Left colon (tissue), 2 donors: ENCODE results near the gene CENPL. TPM values are rescaled to one million over a fixed set of nuclear protein-coding genes. Genes with fewer than 3 reads are reported as not detected.
"Not testable (repeated sequence)": the region's sequence is repeated elsewhere in the genome, so short reads cannot be mapped to it uniquely, and the experiment has no call there.

Source experiments
- ATAC-seq: fragments of 200-7000 bp; cut with Tn5 transposase; one replicate; pipeline ENCODE4 v1.9.1; 2020; ENCODE audit warnings: mild to moderate bottlenecking, moderate library complexity
- DNase-seq, 2 donors: peaks; one replicate each; pipeline ENCODE4 v3.0.0-alpha.2; 2020
- intact Hi-C, 2 donors: fragments of 100-400 bp; cut with DNase I in 1 of 2; cut with micrococcal nuclease in 1 of 2; formaldehyde crosslinking; loops; one replicate each; pipeline versions ENCODE4 v1.11.2 to v1.14.0; 2022; cut with DNase I, micrococcal nuclease
- long read RNA-seq: library from polyadenylated mRNA; unstranded; transcript quantifications from one replicate; pipeline ENCODE4 v2.0.0, GENCODE V29; 2021
- total RNA-seq, 2 donors: library from RNA; stranded (reverse); fragmentation: NEBNext Ultra II Directional; extraction: Animal tissue kit (Norgen Biotek cat#: 25700); gene quantifications; one replicate each; pipeline ENCODE4 v1.2.1, GENCODE V29; 2021
- donor health status: DM: no; HTN: no; CAD: no.
- donor health status: DM: yes; HTN: yes; CAD: no.

CENPL gene, protein sequence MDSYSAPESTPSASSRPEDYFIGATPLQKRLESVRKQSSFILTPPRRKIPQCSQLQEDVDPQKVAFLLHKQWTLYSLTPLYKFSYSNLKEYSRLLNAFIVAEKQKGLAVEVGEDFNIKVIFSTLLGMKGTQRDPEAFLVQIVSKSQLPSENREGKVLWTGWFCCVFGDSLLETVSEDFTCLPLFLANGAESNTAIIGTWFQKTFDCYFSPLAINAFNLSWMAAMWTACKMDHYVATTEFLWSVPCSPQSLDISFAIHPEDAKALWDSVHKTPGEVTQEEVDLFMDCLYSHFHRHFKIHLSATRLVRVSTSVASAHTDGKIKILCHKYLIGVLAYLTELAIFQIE
- 1 to 10 TPM; 3.2 to 6.8 TPM for total RNA-seq
- long read RNA-seq, partial matches to known transcripts: 1 of 6 reads
- long read RNA-seq, other reads (novel, unspliced or antisense): 4 of 6 reads

DNA sequence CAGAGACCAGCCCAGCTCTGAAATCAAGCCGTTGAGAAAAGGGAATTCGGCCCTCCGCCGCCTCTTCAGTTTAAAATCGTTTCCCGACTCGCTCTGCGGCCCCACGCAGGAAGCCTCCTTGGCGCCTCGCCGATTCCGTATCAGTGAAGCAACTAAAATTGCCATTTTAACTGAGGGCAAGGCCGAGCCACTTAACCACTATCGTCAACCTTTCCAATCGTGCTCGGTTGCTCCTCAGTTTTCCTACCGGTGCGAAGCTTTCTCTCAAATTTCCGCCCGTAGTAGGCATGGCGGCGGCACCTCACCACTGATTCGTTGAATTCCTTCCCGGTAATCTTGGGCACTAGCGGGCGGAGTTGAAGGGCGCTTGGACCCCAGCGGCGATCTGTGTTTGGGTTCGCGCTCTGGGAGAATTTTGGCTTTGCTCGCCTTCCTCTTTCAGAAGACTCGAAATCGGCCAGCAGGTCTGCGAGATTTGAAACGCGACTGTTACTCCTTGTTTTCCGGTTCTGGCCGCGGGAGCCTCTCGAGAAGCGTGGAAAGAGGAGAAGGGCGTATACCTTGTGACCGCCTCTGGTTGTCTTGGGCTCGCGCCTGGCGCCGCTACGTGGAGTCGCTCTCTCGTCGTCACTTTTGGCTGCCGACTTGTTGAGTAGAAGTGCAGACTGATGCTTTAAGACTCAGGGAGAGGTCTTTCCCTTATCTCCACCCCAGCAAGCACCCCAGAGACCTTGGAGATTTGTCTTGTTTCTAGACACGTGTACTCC is at the start of gene CENPL, which contains the start of gene DARS2:
TSS of gene CENPL (minus strand) at position 569 of the 767 bp plus-strand sequence. CDS start 13,584 bp downstream, outside the sequence.
TSS of gene DARS2 (plus strand) at position 359 of the 767 bp plus-strand sequence. CDS start 557 bp downstream, outside the sequence.
- intact Hi-C loops: loop anchor here in 1 of 2 donors (5.0 kb wide), 1 partner anchor 407 kb away; no protein-coding TSS in a partner anchor
- peak; percentile 96 to 97 for DNase-seq
- peak; percentile 95 for ATAC-seq

DNA sequence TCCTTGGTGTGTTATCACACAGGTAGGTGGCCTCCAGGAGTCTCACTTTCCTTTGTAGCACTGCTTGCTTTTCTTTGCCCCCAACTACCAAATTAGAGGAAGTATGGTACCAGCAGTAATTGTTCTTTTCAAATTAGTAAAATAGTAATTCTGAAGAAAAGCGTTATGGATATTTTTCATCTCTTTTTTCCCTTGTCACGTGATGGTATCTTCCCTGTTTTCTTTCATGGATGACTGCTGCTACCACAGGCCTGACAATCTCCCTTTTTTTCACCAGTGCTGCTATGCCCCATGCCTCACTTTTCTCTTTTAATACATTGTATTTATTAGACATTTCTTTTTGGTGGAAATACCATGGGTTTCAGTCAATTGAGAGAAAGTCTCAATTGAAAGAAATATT is 46.8 kb upstream of the CENPL start:
- no peak for DNase-seq
- intact Hi-C loops: no loop called here
- ATAC-seq: no peak

DNA sequence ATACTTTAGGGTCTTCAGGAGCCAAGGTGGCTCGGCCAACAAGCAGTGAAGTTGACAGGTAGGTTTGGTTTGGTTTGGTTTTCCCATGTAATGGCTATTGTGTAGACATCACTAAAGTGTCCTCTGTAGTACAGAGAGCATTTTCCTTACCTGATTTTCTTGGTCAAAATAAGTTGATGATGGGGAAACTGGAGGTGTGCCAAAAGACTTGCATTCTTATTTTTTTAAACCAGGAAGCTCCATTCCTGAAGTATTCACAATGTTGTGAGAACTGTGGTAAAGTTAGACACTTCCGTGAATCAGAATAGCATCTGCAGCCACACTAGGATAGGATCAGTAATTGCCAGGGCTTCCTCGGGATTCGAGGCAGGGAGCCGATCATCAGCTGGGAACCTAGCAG is 46.4 kb upstream of the CENPL start:
- no peak for ATAC-seq
- no peak for DNase-seq
- intact Hi-C loops: no loop called here

DNA sequence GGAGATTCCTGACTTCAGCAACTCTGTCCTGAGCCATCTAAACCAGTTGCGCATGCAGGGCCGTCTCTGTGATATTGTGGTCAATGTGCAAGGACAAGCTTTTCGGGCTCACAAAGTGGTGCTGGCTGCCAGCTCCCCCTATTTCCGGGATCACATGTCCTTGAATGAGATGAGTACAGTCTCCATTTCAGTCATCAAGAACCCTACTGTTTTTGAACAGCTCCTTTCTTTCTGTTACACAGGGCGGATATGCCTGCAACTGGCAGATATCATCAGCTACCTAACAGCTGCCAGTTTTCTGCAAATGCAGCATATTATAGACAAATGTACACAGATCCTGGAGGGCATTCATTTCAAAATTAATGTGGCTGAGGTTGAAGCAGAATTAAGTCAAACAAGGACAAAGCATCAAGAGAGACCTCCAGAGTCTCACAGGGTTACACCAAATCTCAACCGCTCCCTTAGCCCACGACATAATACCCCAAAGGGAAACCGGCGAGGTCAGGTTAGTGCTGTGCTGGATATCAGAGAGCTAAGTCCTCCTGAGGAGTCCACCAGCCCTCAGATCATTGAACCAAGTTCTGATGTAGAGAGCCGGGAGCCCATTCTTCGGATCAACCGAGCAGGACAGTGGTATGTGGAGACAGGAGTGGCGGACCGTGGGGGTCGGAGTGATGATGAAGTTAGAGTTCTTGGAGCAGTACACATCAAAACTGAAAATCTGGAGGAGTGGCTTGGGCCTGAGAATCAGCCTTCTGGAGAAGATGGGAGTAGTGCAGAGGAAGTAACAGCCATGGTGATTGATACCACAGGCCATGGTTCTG is 45.8 kb upstream of the CENPL start:
- intact Hi-C loops: no loop called here
- ATAC-seq (no peak), DNase-seq (peak; percentile 49 to 52)

DNA sequence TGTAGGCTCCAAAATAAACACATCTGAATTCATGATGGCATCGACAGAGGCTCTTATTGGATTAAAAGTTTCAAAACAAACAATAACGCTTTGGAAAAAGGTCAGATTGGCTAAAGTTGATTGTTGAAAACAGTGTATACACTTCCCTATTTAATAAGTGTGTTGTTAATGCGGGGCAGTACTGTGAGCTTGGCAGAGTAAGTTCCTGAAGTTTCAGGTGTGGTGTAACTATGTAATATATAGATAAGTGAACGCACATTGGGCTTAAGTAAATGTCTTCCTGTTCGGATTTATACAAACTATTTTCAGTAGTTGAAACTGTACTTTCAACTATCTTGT is 44.3 kb upstream of the CENPL start:
- ATAC-seq (peak; percentile 16), DNase-seq (no peak)
- intact Hi-C loops: no loop called here

DNA sequence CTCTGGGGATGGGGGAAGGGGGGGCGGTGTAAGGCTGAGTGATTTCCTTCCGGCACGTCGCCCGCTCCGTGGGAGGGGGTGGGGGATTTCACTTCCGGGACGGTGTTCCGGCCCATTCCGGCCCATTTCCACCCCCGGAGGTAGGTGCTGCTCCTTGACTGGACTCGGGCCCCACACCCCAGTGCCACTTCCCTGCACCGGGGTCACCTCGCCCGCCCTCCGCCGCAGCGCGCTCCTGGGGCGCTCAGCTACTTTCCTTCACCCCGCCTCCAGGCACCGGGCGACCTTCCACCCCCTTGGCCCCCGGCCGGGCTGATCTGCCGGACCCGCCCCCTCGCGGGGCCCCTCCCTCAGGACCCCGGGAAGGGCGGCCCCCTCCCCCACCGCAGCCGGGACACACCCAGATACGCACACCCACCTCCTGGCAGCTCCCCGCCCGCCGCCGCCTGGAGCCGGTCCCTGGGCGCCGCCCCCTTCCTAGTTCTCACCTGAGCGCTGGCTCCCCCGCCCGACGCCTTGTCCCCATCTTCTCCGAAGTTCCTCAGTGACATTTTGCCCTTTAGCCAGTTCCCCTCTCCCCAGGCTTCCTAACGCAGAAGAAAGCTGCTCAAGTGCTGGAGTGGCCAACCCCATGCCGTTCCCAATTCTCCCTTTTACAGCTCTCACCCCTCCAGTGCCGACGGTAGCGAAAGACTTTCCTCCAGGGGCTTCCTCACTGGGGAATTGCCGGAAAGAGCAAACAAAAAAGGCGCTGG is 43.8 kb upstream of the CENPL start, which contains the start of gene ZBTB37:
TSS of gene ZBTB37 (plus strand) at position 115 of the 755 bp plus-strand sequence. CDS start 1,846 bp downstream, outside the sequence.
- DNase-seq (peak; percentile 96 to 97), ATAC-seq (peak; percentile 82)
- intact Hi-C loops: no loop called here

DNA sequence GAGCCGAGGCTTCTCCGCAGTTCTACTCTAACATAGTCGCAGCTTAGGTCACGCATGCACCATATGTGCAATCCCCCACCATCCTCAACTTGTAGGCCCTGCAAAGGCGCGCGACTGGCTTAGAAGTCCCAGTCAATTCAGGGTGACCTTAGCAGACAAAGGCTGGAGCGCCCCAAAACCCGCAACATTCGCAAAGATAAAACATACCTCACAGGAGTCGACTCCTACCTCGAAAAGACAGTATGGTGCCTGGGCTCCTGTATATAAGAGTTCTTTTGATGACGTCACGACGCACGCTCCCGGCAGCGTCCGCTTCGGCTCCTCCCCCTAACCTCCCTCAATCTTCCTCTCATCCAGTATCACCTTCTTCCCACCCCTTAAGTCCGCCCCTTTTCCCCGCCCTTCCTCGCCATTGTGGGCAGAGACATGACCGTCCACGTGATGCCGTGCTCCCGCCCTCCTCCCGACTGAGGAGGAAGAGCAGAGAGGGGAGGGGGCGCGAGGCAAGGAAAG is 43.1 kb upstream of the CENPL start, which contains the start of gene GAS5:
TSS of gene GAS5 (minus strand) at position 237 of the 513 bp plus-strand sequence.
- ATAC-seq (peak; percentile 83), DNase-seq (peak; percentile 99 to 100)
- intact Hi-C loops: no loop called here

DNA sequence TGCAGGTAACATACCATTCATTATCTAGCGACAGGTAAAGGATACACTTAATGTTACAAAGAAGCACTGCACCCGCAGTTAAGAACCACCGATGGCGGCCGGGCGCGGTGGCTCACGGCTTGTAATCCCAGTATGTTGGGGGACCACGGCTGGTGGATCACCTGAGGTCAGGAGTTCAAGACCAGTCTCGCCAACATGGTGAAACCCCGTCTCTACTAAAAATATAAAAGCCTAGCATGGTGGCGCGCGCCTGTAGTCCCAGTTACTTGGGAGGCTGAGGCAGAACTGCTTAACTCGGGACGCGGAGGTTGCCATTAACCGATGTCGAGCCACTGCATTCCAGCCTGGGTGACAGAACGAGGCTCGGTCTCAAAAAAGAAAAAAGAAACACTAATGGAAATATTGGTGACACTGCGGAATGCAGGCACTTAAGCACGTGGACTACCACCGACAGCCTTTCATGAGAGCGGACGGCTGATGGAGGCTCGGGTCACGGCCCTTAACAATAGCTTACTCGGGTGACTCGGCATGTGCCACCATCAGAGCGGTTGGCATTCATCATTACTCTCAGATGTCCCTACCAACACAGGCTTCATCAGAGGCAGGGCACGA is 42.6 kb upstream of the CENPL start:
- DNase-seq: peak in 1 of 2 donors; percentile 48
- peak; percentile 1 for ATAC-seq
- intact Hi-C loops: no loop called here

DNA sequence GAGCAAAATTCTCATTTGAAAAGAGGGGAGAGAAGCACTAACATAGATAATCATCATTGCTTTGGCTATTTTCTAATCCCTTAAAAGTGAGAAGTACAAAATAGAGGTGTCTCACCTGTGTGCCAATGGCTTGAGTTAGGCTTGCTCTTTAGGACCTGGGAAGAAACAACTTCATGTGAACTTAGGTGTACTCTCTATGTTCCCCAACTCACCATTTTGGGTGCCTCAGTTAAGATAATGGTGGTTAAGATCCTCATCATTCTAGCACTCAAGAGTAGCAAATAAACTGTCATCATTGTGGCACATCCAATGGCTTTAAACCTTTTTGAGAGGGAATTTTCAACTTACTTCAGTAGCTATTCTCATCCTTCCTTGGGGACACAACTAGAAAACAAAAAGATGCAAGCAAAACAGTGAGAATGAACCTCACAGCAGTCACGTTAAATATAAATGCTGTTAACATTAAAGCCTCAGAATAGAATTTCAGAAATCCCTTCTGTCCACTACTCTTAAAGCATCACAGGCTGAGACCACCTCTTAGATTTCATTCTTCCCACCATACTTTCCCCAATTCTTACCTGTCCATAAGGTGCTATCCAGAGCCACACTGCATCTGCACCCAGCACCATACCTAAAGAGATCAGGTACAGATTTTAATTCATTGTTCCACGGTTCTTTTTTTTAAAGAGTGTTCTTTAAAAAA is 41.9 kb upstream of the CENPL start:
- intact Hi-C loops: no loop called here
- no peak for DNase-seq
- ATAC-seq: no peak

DNA sequence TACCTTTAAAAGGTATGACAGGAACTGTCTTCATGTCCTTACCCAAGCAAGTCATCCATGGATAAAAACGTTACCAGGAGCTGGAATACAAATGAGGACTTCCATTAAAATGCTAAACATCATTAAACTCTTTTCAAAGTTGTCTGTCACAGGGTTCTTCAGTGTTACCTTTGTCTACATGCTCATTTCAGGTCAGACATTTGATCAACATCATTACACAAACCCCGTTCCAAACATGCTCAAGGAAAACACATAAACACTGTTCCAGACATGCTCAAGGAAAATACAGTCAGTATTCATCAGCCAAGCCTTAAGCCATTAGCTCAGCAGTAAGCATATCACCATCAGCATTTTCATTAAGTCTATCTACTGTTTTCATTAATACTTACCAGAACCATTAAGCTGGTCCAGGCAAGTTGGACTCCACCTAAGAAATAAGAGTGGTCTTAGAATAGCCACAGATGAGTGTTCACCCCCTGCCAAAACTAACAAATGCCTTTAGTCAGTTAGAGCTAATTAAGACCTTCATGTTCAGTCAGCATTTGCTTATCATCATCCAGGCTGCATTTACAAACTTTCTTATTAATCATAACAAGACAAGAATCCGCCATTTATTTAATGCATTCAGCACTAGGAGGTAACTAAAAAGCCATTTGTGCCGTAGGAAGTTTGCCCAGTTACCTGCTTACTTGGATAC is 40.9 kb upstream of the CENPL start:
- intact Hi-C loops: no loop called here
- no peak for ATAC-seq
- DNase-seq: no peak

DNA sequence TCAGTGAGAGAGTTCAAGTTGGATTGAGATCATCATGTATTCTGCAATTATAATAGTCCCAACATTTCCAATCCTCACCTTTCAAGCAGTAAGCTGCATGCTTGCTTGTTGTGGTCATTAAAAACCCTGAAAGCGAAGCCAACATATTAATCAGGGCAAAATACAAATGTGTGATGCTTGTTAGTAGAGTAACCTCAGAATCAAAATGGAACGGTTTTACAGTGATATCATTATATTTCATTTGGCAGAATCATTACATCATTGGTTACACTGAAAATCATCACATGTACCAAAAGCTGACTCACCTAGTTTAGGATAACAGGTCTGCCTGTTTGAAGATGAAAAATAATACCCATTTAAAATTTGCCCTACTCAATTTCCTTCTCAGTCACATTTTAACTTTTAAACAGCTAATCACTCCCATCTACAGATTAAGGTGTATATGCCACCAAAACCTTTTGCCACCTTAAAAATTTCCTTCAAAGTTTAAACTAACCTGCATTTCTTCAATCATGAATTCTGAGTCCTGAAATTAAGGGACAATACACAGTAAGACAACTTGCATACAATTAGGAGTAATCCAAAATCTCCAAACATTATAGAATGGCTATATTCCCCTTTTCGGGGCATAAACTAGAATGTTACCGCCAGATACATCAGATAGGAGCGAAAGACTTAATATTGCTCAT is 39.6 kb upstream of the CENPL start:
- ATAC-seq: no peak
- intact Hi-C loops: no loop called here
- no peak for DNase-seq

DNA sequence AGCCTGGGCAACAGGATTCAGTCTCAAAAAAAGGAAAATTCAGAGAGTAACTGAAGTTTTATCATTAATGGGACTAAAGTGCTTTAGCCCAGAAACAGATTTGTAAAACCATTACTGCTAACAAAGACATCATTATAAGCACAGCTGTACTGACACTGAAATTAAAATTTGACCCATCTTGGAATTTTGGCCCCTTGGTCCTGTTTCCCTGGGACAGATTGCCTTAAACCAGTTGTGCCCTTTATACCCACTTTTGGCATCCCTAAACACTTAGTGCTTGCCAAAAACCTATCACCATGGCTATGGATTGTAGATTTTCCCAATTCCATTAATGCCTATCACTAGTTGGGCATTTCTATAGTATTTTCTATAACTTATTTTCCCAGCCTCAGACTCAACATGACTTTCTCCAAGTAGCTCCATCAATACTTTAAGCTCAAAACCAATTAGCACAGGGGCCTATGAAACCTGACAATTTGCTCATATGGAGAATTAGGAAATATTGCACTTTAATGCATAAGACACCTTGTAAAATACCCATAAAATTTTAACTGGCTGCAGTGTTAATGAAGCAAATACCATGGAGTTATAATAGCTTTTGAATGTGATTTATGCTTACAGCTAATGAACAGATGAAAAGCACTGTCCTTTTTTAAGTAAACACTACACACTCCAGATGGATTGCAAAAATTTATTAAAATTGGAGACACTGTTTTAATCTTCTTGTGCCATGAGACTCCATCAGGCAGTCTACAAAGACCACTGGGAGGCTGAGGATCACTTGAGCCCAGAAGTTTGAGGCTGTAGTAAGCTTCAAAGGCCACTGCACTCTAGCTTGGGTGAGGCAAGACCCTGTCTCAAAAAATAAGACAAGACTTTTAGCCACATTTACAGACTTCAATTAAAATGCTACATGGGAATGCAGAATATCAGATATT is 38.8 kb upstream of the CENPL start:
- no peak for DNase-seq
- intact Hi-C loops: no loop called here

DNA sequence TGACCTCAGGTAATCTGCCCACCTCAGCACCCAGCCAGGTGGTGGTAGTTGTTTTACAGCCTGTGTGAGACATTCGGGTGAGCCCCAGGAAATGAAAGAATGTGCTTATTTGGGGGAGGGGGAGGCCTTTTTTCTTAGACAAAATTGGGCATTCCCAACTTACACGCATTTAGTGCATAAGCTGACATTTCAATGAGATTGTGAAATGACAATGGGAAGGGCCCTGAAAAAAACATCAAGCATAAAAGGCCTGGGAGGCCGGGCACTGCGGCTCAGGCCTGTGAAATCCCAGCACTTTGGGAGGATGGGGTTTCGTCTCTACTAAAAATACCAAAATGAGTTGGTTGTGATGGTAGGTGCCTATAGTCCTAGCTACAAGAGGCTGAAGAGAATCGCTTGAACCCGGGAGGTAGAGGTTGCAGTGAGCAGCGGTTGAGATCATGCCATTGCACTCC is 38.1 kb upstream of the CENPL start:
- DNase-seq (no peak), ATAC-seq (no peak)
- intact Hi-C loops: no loop called here

More for the DNA sequence above, 38.8 kb upstream of the CENPL start:
- ATAC-seq: no peak

DNA sequence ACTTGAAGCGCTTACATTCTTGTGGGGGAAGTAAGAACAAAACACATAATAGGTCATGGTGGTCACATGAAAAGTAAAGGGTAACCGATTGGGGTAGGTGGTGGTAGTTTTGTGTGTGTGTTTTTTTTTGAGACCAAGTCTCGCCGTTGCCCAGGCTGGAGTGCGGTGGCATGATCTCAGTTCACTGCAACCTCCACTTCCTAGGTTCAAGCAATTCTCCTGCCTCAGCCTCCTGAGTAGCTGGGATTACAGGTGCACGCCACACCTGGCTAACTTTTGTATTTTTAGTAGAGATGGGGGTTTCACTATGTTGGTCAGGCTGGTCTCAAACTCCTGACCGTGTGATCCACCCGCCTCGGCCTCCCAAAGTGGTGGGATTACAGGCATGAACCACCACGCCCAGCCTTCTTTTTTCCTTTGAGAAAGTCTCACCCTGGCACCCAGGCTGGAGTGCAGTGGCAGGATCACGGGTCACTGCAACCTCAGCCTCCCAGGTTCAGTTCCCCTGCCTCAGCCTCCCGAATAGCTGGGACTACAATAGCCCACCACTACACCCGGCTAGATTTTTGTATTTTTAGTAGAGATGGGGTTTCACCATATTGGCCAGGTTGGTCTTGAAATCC is 37.6 kb upstream of the CENPL start:
- DNase-seq, intact Hi-C loops: not testable (repeated sequence)
- ATAC-seq: peak; percentile 7
